ENCODE measurements around the gene FBLIM1.

DNA sequence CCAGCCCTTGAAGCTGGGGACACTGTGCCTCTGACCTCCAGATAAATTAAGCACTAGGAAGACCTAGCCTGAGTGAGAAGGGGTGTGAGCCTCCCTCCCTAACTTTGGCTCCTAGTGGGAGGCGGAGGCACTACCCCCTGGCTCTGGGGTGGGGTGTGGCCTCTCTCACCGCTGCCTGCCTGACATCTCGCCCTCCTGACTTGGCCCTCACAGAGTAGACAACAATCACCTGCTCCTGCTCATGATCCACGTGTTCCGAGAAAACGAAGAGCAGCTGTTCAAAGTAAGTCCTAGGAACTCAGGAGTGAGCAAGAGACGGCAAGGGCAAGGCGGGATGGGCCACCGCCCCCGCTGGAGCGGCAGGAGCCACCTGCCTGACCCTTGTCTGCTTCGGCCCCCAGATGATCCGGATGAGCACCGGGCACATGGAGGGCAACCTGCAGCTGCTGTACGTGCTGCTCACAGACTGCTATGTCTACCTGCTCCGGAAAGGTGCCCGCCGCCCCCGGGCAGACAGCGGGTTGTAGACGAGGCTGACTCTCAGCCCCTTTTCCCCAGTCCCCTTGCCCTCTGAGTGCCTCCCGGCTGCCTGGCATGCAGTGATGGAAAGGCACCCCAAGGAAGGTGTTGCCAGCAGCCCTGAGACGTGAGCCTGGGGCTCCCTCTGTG lies 30.6 kb upstream of the FBLIM1 start:
- TF ChIP-seq, protein P1, sequence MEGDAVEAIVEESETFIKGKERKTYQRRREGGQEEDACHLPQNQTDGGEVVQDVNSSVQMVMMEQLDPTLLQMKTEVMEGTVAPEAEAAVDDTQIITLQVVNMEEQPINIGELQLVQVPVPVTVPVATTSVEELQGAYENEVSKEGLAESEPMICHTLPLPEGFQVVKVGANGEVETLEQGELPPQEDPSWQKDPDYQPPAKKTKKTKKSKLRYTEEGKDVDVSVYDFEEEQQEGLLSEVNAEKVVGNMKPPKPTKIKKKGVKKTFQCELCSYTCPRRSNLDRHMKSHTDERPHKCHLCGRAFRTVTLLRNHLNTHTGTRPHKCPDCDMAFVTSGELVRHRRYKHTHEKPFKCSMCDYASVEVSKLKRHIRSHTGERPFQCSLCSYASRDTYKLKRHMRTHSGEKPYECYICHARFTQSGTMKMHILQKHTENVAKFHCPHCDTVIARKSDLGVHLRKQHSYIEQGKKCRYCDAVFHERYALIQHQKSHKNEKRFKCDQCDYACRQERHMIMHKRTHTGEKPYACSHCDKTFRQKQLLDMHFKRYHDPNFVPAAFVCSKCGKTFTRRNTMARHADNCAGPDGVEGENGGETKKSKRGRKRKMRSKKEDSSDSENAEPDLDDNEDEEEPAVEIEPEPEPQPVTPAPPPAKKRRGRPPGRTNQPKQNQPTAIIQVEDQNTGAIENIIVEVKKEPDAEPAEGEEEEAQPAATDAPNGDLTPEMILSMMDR (IDR thresholded peaks at IDR 0.05): no peak
- TF ChIP-seq EP300 (IDR thresholded peaks at IDR 0.05; ENCODE audit: low read depth): no peak
- no peak for TF ChIP-seq POLR2A (IDR thresholded peaks at IDR 0.05)
- TF ChIP-seq POLR2AphosphoS5 (IDR thresholded peaks at IDR 0.05): no peak
